ENCODE results near the gene VWA3B. TPM values are rescaled to one million over a fixed set of nuclear protein-coding genes. Genes with fewer than 3 reads are reported as not detected.

The VWA3B gene
- total RNA-seq, 1 experiment from 2014 or later = not detected

- no peak overlapping the region for H2BK120ac ChIP-seq (ENCODE audit: low read depth, low read length, poor library complexity, severe bottlenecking)
- H3K36me3 Mint-ChIP-seq (ENCODE audit: insufficient read depth in 1 of 3, low read depth in 3 of 3) = peaks cover 0 to 3% (median 0%) of the 10 kb centered on the region in 3 experiments; a peak in 2 of 7 replicates
- no peak for DNase-seq
- H2BK15ac ChIP-seq (ENCODE audit: low read depth, low read length) = no peak overlapping the region
- H3K4me1 ChIP-seq (ENCODE audit: insufficient read depth, low read length) = no peaks in the 10 kb centered on the region
- no peak overlapping the region for H2BK5ac ChIP-seq (ENCODE audit: insufficient read length, low read length)
- no peaks in the 10 kb centered on the region for H4K20me1 ChIP-seq (ENCODE audit: control insufficient read depth, insufficient read depth, insufficient read length)
- H3K79me2 ChIP-seq (ENCODE audit: insufficient read depth, low read length) = no peaks in the 10 kb centered on the region
- no peak overlapping the region for H2BK20ac ChIP-seq (ENCODE audit: low read depth, low read length, poor library complexity, severe bottlenecking)
- no peaks in the 10 kb centered on the region for H3K9me3 Mint-ChIP-seq
- WGBS (ENCODE audit: extremely low coverage, insufficient read length, low lambda C conversion rate) = no CpG with 5 or more reads among the region's 12 CpGs
- no peak overlapping the region for H3T11ph ChIP-seq (ENCODE audit: low read length)
- H3K27me3 ChIP-seq (ENCODE audit: insufficient read depth, low read length) = no peaks in the 10 kb centered on the region
- H4K8ac ChIP-seq (replicated peaks; ENCODE audit: insufficient read length, low read depth, low read length) = no peak overlapping the region
- H2BK12ac ChIP-seq (ENCODE audit: insufficient read length, low read depth, low read length) = no peak overlapping the region
- H3K27ac ChIP-seq (ENCODE audit: insufficient read length, low read depth, low read length) = no peak overlapping the region
- H3K23ac ChIP-seq (ENCODE audit: insufficient read length, low read depth, low read length) = no peak overlapping the region
- peaks cover 15 to 19% of the 10 kb centered on the region in 2 experiments for H3K4me1 Mint-ChIP-seq
- H2AK5ac ChIP-seq (ENCODE audit: insufficient read length, low read length) = no peak overlapping the region
- no peaks in the 10 kb centered on the region for H3K79me1 ChIP-seq (ENCODE audit: insufficient read depth, low read depth, low read length, poor library complexity, severe bottlenecking)
- H3K4me3 Mint-ChIP-seq = no peak overlapping the region
- H3K27me3 Mint-ChIP-seq (ENCODE audit: low read depth) = peaks cover 13% of the 10 kb centered on the region
- no peak overlapping the region for H3K4me2 ChIP-seq (ENCODE audit: insufficient read depth, insufficient read length, low read length)
- no peak overlapping the region for H4K91ac ChIP-seq (ENCODE audit: insufficient read length, low read depth, low read length)
- peak overlapping the region; percentile 31; the same call in 1 of the 2 replicates for H3K14ac ChIP-seq (ENCODE audit: insufficient read depth, low read length)
- no peaks in the 10 kb centered on the region for H3K23me2 ChIP-seq (ENCODE audit: insufficient read length, low read depth, low read length, poor library complexity, severe bottlenecking)
- H2AFZ ChIP-seq (ENCODE audit: low read length) = no peak overlapping the region
- no peak overlapping the region for H3K4ac ChIP-seq (ENCODE audit: low read depth, low read length)
- TF ChIP-seq, protein P1, sequence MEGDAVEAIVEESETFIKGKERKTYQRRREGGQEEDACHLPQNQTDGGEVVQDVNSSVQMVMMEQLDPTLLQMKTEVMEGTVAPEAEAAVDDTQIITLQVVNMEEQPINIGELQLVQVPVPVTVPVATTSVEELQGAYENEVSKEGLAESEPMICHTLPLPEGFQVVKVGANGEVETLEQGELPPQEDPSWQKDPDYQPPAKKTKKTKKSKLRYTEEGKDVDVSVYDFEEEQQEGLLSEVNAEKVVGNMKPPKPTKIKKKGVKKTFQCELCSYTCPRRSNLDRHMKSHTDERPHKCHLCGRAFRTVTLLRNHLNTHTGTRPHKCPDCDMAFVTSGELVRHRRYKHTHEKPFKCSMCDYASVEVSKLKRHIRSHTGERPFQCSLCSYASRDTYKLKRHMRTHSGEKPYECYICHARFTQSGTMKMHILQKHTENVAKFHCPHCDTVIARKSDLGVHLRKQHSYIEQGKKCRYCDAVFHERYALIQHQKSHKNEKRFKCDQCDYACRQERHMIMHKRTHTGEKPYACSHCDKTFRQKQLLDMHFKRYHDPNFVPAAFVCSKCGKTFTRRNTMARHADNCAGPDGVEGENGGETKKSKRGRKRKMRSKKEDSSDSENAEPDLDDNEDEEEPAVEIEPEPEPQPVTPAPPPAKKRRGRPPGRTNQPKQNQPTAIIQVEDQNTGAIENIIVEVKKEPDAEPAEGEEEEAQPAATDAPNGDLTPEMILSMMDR (conservative IDR thresholded peaks at IDR 0.05) = no peak
- no peak overlapping the region for H3K18ac ChIP-seq (ENCODE audit: insufficient read length, low read depth, low read length)
- H3K9ac ChIP-seq (ENCODE audit: extremely low read depth, insufficient read length, low read length) = no peak overlapping the region
- no peak overlapping the region for H4K5ac ChIP-seq (ENCODE audit: insufficient read length, low read depth, low read length)
- no peaks in the 10 kb centered on the region for H3K9me3 ChIP-seq (ENCODE audit: control insufficient read depth, low read depth, low read length)
- H3K56ac ChIP-seq (ENCODE audit: insufficient read length, low read depth, low read length) = no peak overlapping the region
- H3K27ac Mint-ChIP-seq = no peak overlapping the region
Observed at GRCh38 chr2:98300141-98300874, 213.3 kb downstream of the VWA3B start.
